Medulla oblongata (tissue), 1 donor: ENCODE measurements around the gene POLR3B.

Experiments
- DNase-seq: peaks from one replicate; pipeline ENCODE4 v3.0.0-alpha.2; 2015; ENCODE audit errors: extremely low spot score

POLR3B gene

DNA sequence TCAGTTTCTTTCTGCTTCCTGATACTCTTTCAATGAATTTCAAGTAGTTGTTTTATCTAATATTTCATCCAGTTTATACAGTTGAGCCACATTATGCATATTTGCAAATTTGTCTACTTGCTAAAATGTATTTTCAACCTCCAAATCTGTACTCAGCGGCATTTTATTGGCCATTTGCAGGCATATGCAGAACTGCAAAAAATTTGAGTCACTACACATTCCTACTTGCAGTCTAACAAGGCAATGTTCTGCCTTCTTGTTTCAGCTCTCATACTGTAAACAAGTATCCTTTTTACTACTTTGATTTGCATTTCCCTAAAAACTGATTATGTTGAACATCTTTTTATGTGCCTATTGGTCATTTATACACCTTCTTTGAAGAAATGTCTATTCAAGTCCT is 55.0 kb downstream of the POLR3B start:
- no peak for DNase-seq

DNA sequence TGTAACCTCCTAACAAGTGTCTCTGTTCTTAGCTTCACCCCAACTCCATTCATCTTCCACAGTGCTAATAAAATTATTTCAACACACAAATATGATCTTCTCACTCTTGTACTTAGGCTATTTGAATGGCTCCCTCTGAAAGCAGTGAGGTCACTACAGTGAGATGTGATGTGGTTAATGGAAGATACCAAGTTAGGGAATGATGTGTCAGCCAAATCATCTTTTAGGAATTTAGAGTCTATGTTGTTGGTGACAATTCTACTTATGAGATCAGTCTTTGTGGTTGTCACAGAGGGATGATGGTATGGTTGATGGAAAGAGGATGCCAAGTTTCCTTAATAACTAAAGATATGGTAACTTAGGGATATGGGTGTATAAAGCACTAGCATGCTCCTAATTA is 57.6 kb downstream of the POLR3B start:
- DNase-seq = no peak

DNA sequence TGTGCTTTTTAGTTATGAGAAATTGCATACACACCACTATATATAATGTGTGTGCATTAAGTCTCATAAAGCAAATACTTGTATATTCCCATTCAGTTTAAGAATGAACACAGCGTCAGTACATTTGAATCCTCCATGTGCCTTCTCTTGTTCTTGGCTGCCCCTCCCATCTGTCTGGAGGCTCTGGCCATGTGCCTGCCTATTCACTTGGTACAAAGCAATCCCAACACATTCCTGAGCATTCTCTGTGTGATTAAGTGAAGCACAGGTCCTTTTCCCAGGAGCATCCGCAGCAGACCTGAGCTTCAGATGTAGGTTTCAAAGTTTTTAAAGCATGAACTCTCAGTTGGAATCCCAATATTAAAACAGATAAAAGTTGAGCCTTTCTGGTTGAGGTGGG is 58.7 kb downstream of the POLR3B start:
- no peak for DNase-seq

DNA sequence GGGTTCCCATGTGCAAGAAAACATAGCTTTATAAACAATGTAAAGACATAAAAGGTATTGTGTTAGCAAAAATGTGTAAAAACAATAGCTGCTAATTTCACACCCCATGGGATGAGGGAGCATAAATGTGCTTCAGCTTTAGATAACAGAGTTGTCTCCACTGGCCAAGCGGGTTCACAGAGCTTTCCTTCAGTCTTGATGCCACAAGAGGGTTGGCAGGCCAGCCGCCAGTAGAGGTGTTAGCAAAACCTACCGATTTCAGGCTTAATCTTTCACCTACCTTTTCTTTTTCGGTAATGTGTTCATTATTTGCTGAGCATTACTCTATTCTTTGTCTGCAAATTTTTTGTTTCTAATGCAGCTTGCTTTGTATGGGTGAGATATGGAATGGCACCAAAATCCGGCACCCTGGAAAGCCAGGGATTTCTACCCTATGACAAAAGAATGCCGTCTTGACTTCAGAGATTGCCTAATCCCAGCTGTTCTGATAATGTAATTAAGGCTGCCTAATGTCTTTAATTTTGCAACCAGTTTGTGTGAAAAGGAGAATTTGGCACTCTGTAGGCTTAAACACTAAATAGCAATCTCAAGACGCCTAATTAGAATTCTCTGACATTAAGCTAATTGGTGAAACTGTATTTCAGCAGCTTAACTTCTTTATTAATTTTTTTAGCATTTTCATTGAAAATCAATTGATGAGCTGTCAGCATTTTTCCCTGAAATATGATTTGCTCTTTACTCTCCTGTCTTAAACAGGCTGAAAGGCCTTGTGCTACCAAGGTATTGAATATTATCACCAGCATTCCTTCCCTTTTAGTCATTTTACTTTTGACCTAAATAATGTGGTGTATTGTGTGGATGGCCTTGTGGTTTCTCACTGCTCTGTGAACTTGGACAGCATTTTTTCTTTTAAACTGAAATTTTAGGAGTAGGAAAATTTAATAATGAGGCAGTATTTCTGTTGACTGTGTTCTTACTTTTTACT is 60.7 kb downstream of the POLR3B start:
- DNase-seq = no peak

DNA sequence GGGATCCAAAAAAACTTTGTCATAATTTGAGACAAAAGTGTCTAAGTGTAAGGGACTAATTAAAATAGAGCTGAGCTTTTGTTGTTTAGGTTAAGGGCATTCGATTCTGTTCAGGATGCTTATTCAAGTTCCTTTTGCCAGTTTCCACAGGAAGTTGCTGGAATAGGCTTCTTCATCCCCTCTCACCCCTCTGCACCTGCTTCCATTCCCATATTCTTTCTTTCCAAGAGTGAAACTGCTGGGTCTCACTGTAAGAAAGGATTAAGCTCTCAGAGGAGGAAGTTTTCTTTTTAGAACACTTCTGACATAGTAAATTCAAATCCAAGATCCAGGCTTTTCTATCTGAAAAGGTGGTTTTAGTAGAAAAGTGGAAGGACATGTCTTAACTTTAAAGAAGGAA is 61.4 kb downstream of the POLR3B start:
- no peak for DNase-seq

DNA sequence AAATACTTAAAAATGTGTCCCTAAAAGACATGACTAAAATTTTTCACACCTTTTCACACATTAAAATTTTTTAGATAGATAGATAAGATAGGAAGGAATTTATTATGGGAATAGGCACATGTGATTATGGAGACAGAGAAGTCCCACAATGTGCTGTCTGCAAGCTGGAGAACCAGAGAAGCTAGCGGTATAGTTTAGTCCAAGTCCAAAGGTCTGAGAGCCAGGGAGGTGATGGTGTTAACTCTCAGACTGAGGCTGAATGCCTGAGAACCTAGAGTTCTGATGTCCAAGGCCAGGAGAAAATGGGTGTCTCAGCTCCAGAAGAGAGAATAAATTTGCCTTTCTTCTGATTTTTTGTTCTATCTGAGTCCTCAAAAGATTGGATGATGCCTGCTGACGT is 65.7 kb downstream of the POLR3B start:
- DNase-seq = no peak

DNA sequence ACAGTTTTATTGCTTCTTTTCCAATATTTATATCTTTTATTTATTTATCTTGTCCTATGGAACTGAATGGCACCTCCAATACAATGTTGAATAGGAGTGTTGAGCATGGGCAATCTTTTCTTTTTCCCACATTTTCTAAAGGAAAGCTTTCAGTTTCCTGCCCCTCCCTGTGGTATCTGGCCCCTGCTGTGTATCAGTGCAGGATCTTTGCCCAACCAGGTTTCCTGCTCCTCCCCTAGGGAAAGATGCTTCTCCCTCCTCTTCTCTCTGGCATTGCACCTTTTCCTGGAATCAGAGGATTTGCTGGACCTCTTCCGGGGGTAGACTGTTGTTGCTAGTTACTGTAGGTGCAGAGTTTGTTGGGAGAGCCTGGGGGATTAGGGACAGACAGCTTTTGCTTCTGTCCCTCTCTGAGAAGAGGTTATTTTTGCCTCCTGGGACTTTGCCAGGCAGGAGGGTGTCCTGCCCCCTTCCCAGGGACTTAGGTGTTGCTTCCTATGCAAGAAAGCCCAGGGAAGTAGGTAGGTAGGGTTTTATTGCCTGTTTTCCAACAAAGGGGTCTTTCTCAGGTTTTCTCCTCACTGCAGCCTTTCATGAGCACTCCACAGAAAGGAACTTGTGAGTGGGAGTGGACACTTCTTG is 67.6 kb downstream of the POLR3B start:
- no peak for DNase-seq

DNA sequence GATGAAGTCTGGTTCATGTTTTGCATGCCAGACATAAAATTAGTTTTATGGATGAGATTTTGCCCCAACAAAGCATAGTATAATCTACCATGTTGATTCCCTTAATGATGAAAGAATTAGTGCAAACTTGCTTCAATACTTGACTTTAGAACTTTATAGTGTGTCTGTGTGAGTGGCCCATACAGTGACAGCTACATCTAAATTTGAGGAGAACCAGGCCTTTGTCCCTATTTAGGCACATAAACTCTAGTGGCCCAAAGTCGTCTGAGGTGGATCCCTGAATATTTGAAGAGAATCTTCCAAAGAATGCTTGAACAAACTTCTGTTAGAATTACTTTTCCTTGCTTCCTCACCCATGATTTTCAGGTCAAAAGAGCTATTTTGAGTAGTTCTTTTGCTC is 70.4 kb downstream of the POLR3B start:
- DNase-seq = no peak

DNA sequence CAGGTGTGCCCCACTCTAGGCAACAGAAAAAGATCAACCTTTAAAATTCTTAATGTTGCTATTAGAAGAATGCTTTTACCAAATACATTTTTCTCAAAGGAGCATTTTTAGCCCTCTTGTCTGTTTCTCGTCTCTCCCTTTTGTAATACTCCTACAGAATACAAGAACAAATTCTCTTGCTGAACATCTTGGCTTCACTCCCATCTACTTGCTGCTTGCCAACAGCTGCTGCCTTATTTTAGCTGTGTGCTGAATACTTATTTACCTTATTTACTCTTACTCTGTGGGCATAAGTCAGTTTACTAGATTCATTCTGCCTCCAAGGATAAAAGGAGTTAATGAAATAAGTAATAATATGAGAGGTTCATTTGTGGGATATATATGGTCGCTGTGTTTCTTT is 70.8 kb downstream of the POLR3B start:
- DNase-seq = peak; percentile 66

DNA sequence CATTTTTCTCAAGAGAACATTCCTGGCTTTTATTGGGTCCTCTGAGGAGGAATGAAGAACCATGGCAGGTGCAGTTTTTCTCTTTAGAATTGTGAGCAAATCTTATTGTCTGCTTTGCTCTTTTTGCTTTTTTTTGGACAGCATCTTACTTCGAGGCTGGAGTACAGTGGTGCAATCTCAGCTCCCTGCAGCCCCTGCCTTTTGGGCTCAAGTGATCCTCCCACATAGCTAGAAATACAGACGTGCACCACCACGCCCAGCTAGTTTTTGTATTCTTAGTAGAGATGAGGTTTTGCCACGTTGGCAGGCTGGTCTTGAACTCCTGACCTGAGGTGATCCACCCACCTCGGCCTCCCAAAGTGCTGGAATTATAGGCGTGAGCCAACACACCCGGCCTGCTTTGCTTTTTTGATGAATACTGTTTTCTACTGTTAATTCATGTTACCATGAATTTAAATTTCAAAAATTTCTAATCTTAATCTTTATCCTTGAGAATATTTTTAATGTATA is 71.5 kb downstream of the POLR3B start:
- DNase-seq = no peak

DNA sequence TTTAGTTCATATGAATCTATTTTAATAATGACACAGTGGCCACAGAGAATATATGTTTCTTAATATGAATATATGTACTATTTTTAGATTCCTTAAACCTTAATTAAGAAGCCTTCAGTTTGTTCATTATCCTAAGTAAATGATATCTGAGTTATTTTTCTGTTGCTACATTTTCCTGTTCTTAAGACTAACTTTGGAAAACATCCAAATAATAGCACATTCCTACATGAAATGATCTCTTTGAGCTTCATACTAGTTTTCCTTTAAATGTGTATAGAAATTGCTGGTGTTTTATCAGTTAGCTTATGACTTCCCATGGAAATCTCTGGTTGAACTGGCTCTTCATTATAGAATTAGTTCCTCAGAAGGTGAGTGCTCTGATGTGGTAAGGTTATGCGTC is 72.1 kb downstream of the POLR3B start:
- DNase-seq = no peak

DNA sequence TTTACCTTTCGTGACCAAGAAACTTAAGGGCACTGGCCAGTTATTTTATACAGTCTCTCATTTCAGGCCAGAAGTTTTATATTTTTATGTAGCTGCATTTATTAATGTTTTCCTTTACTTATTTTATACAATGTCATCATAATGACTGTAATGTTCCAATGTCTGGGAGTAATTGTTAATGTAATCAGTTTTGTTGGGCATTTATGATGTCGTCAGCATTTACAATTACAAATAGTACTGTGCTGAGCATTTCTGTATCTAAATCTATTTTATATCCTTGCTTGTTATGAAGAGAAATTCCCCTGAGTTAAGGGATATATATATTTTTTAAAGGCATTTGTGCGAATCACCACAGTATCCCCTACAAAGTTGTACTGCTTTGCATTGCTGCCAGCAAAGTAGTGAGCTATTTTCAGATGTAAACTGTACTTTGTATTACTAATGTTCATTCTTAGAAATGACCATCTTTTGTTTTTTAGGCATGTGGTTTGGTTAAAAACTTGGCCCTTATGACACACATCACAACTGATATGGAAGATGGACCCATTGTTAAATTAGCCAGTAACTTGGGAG is 74.4 kb downstream of the POLR3B start:
- no peak for DNase-seq

DNA sequence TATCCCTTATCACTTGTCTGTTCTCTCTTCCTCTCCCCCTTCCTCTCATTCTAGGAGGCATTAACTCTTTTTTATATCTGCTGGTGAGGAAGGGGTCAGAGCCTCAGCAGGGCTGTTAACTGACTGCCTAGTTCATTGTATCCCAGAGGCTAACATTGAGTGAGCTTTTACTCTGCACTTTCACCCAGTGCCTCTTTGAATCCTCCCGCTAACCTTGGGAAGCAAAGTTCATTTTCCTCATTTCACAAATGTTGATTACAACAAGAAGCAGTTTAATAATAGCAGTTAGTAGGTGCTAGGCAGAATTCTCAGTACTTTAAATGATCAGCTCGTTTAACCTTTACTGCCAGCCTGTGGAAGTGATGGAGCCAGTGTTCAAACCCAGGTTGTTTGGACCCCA is 75.5 kb downstream of the POLR3B start:
- DNase-seq = no peak

DNA sequence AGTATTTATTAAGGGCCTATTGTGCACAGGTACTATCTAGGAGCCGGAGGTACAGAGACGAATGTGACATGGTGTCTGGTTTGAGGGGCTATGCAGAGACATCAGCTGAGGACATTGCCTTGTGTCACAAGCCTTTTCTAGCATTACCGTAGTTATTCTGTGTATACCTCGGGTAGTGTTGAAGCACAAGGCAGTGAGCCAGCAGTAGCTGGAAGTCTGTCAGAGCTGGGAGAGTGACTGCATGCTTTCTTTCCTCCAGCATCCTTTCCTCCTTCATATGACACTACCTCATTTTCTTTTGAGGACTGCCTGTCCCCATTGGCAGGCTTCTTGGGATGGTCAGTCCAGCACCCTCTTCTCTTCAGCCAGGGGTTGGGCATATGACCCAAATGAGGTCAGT is 77.0 kb downstream of the POLR3B start:
- DNase-seq = peak; percentile 65

DNA sequence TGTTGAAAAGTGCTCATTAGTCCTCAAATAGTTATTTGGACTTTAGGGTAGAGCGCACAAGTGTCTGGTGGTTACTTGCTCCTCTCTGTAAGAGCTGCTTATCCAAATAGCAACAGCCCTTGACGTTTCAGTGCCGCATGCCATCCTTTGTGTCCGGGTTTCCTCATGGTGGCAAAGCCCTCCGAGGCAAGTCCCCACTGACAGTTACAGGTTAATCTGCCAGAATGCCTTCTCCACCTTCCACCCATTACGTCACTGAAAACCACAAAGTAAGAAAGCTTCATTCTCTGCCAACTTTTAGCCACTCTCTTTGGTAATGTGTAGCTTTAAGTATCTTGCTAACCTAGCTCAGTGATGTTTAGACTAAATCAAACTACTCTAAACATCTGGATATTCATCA is 78.6 kb downstream of the POLR3B start:
- no peak for DNase-seq

DNA sequence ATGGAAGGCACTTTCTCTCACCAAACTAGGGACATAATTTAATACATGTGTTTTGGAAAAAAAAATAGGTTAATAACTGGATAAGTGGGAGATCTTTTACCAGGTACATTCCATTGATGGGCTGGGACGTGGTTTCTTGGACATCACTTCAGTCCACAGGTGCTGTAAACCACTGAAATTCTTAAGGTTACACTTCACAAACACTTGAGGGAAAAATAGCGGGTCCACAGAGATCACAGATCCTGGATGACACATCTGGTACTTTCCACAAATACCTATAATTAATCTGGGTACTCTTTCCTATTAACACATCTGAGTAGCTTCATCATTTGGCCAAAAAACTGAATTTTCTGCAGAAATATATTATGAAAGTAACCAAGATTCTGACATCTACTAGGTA is 85.0 kb downstream of the POLR3B start:
- no peak for DNase-seq

DNA sequence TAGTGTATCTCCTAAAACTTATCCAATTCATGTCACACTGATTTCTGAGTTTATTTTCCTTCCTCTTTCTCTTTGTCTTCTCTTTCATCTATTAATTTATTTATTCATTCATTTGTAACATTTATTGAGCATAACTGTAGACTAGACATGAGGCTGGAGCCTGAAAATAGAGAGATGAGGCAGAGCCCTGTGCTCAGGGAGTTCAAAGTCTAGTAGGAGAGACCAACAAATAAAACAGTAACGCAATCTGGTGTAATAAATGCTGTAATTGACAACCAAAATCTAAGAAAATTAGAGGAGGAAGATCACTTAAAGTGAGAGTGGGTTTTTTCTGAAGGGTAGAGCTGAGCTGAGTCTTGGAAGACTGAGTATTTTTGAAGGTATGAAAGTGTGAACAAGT is 87.5 kb downstream of the POLR3B start:
- DNase-seq = no peak

DNA sequence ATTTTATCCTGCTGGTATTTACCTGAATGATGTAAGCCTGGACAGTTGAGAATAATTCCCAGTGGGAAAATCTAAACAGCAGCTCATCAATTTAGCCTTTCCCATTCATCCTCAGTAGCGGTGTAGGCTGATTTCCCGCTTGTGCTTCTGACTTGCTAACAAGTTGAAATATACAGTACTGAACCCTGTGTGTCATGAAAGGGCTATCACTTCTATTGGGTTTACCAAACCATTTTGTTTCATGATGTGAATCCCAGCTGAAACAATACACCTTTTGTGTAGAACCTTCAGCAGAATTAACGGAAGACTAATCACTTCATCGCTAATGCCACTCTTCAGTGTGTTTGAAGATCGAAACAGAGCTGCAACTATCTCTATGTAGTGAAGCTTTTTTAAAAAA is 88.4 kb downstream of the POLR3B start:
- DNase-seq = no peak

DNA sequence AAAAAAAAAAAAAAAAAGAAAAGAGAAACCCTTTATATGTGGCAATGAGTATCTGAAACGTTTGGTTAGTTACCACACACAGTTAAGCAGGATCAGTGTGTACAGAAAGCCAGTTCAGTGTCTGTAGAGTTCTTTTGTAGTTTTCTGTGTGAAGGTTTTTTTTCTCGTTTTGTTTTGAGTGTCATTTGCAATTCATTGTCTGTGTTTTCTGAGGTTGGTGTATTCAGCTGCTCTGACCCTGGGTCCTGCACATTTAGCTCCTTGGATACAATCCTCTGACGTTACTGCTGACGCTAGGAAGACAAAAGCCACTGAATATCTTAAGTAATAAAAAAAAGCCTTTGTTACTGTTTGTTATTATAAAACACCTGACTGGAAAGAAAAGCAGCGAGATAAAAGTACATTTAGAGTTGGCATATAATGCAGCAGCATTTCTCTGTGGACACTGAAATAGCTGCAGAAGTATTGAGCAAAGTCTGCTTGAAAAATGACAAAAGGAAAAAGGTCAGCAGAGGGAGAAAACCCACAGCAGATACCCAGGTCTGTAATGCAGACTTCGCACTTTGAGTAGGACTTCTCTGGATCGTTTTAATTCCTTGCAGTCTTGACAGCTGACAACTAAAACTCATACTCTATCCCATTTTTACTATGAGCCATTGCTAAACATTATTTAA is 89.0 kb downstream of the POLR3B start:
- peak; percentile 80 for DNase-seq

DNA sequence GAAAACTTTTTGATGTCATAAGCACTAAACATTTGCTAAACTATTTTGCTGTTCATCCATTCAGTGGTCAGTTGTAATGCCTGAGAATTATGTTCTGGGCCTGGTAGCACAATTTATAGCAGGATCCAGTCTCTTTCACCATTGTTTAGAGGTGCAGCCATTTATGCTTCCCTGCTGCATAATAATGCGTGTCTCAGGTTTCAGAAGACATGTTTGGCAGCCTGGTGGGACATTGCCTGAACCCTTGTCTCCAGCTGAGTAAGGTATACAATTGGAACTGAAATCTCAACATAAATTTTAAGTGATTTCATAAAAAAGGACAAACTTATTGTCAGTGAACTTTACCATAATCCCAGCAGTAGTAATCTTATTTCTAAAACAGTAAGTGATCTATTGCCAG is 94.8 kb downstream of the POLR3B start:
- no peak for DNase-seq

DNA sequence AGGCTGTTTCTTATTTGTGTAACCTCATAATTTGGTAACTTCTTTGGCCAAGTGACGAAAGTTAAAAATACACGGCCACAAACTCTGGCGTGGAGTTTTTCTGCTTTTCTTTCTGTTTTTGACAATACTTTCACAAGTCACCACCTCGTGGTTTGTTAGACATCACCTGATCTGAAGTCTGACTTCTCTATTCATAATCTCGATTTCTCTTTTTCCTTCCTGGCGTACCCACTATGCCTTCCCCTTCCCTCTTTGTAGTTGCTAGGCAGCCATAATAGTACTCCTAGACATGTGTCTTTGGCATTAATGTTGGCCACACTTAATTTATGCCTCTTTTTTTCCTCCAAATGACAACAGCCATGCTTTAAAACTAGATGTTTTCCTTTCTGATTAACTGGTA is 97.6 kb downstream of the POLR3B start:
- peak; percentile 79 for DNase-seq

DNA sequence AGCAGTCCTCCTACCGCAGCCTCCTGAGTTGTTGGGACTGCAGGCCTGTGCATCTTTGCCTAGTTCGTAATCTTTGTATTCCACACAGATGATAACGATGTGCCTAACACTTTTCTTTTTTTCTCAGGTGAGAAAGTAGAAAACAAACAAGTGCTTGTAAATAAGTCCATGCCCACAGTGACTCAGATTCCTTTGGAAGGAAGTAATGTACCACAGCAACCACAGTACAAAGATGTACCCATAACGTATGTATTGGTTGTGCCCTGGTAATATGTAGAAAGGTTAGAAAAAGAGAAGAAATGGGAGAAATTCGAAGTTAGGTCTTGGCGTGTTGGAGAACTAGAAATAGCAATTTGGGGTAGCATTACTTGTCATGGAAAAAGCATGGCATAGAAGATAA is 101.6 kb downstream of the POLR3B start:
- no peak for DNase-seq
